SU-DHL-6 (cell line): Measurements from ENCODE around the gene GRM6.

Source experiments
- H2AFZ ChIP-seq: fragments of 200-600 bp; sonication (generic); 2 replicates; pipeline ENCODE4 v1.6.1; 2014; ENCODE audit warnings: low read depth, mild to moderate bottlenecking, moderate library complexity, mixed read lengths, antibody characterized with exemption, low read length; ENCODE audit not compliant: severe bottlenecking
- H3F3A ChIP-seq: fragments of 200-600 bp; shearing (Covaris generic); 2 replicates; pipeline ENCODE4 v1.6.0; 2016; ENCODE audit warnings: antibody characterized with exemption, mild to moderate bottlenecking; ENCODE audit not compliant: insufficient read depth
- H3K27ac ChIP-seq: fragments of 200-600 bp; sonication (generic); 2 replicates; pipeline ENCODE4 v1.5.1; 2016; ENCODE audit warnings: low read depth, mild to moderate bottlenecking, low read length, moderate library complexity, mixed read lengths
- H3K27me3 ChIP-seq: fragments of 200-600 bp; sonication (generic), shearing (Covaris generic); 2 replicates; pipeline ENCODE4 v1.6.0; 2014; ENCODE audit warnings: mild to moderate bottlenecking, low read length
- H3K36me3 ChIP-seq: fragments of 200-600 bp; sonication (generic); 2 replicates; pipeline ENCODE4 v1.6.1; 2014; ENCODE audit warnings: mild to moderate bottlenecking, low read length, mixed read lengths
- H3K4me2 ChIP-seq: fragments of 300-600, 200-600 bp; shearing (Covaris generic), sonication (generic); 2 replicates; pipeline ENCODE4 v1.6.0; 2014; ENCODE audit warnings: low read length, low read depth, mild to moderate bottlenecking; ENCODE audit not compliant: poor library complexity, severe bottlenecking
- H3K4me3 ChIP-seq: fragments of 200-600 bp; sonication (generic); 2 replicates; pipeline ENCODE4 v1.5.1; 2014; ENCODE audit warnings: antibody characterized with exemption, low read length, mild to moderate bottlenecking, mixed read lengths; ENCODE audit not compliant: insufficient read depth, poor library complexity, severe bottlenecking
- H3K79me2 ChIP-seq: fragments of 200-600 bp; sonication (generic); 2 replicates; pipeline ENCODE4 v1.6.1; 2014; ENCODE audit warnings: mild to moderate bottlenecking, low read length, moderate library complexity; ENCODE audit not compliant: insufficient read depth
- H3K9ac ChIP-seq: fragments of 200-600 bp; sonication (generic); 2 replicates; pipeline ENCODE4 v1.7.0; 2014; ENCODE audit warnings: mild to moderate bottlenecking, low read length
- H3K9me2 ChIP-seq: fragments of 200-600 bp; sonication (generic); replicated peaks from 2 replicates; pipeline ENCODE4 v1.6.1; 2014; ENCODE audit warnings: low read length; ENCODE audit not compliant: insufficient read depth
- H3K9me3 ChIP-seq: fragments of 200-600 bp; sonication (generic); 2 replicates; pipeline ENCODE4 v1.6.1; 2014; ENCODE audit warnings: low read length, mixed read lengths; ENCODE audit not compliant: insufficient read depth
- H4K20me1 ChIP-seq: fragments of 200-600 bp; sonication (generic); 2 replicates; pipeline ENCODE4 v1.6.1; 2014; ENCODE audit warnings: low read depth, mild to moderate bottlenecking, antibody characterized with exemption, low read length, moderate library complexity, mixed read lengths
- CTCF ChIP-seq: fragments of 200-600 bp; sonication (generic); IDR thresholded peaks from one replicate; pipeline ENCODE4 v1.5.1; 2017; ENCODE audit warnings: antibody characterized with exemption, mild to moderate bottlenecking, low read length, moderate library complexity; ENCODE audit not compliant: insufficient read depth, poor library complexity, severe bottlenecking
- EZH2phosphoT487 ChIP-seq: fragments of 200-600 bp; sonication (generic), shearing (Covaris generic); conservative IDR thresholded peaks from 2 replicates; pipeline ENCODE4 v1.6.1; 2018; ENCODE audit warnings: mild to moderate bottlenecking, antibody characterized with exemption, low read length, moderate library complexity, mixed read lengths

The GRM6 gene

GRCh38 chr5:178993955-178994579, 1.1 kb downstream of the GRM6 start:
- no peaks in the 10 kb centered on the region for H3F3A ChIP-seq
- H3K4me3 ChIP-seq: no peak overlapping the region
- H3K9me3 ChIP-seq: no peaks in the 10 kb centered on the region
- no peaks in the 10 kb centered on the region for H3K36me3 ChIP-seq
- no peak overlapping the region for H3K27ac ChIP-seq
- H3K79me2 ChIP-seq: no peaks in the 10 kb centered on the region
- TF ChIP-seq EZH2phosphoT487: no peak
- TF ChIP-seq CTCF: no peak
- H3K9me2 ChIP-seq: no peaks in the 10 kb centered on the region
- no peak overlapping the region for H2AFZ ChIP-seq
- no peaks in the 10 kb centered on the region for H3K27me3 ChIP-seq
- no peak overlapping the region for H3K4me2 ChIP-seq
- no peak overlapping the region for H3K9ac ChIP-seq
- H4K20me1 ChIP-seq: no peaks in the 10 kb centered on the region

GRCh38 chr5:178993236-178993765, 1.8 kb downstream of the GRM6 start:
- no peak overlapping the region for H3K27ac ChIP-seq
- H3K4me2 ChIP-seq: no peak overlapping the region
- no peaks in the 10 kb centered on the region for H3K36me3 ChIP-seq
- H3K9me3 ChIP-seq: no peaks in the 10 kb centered on the region
- no peaks in the 10 kb centered on the region for H4K20me1 ChIP-seq
- no peaks in the 10 kb centered on the region for H3K27me3 ChIP-seq
- H3K79me2 ChIP-seq: no peaks in the 10 kb centered on the region
- no peaks in the 10 kb centered on the region for H3F3A ChIP-seq
- no peak overlapping the region for H3K4me3 ChIP-seq
- no peak overlapping the region for H2AFZ ChIP-seq
- no peaks in the 10 kb centered on the region for H3K9me2 ChIP-seq
- TF ChIP-seq CTCF: no peak
- no peak for TF ChIP-seq EZH2phosphoT487
- no peak overlapping the region for H3K9ac ChIP-seq

- Histone ChIP-seq H4K20me1 (no peaks in the 10 kb centered on the region), H3K4me2 (no peak overlapping the region), H3K79me2 (no peaks in the 10 kb centered on the region), H3K9me3 (no peaks in the 10 kb centered on the region), H3K9ac (no peak overlapping the region), H3K27ac (no peak overlapping the region), H2AFZ (no peak overlapping the region), H3K9me2 (no peaks in the 10 kb centered on the region), H3F3A (no peaks in the 10 kb centered on the region), H3K36me3 (no peaks in the 10 kb centered on the region), H3K27me3 (no peaks in the 10 kb centered on the region), H3K4me3 (no peak overlapping the region)
- no peak for TF ChIP-seq CTCF
- no peak for TF ChIP-seq EZH2phosphoT487
These were observed 2.7 kb downstream of the GRM6 start for GRCh38 chr5:178992291-178992895.
